NB4 (cell line): ENCODE results near the gene COL9A3.

Experiments used
- CTCF ChIP-seq: IDR thresholded peaks from one replicate; pipeline ENCODE4 v1.5.1; 2012; ENCODE audit warnings: low read depth, low read length
- MAX ChIP-seq: IDR thresholded peaks from 2 replicates; pipeline ENCODE4 v1.6.1; 2011; ENCODE audit warnings: low read depth, low read length
- POLR2A ChIP-seq: IDR thresholded peaks from 2 replicates; pipeline ENCODE4 v1.6.1; 2011; ENCODE audit warnings: mild to moderate bottlenecking; ENCODE audit not compliant: insufficient read length; ENCODE audit errors: extremely low read depth

GRCh38 chr20:62792940-62793756 is 23.7 kb upstream of the COL9A3 start:
- no peak for TF ChIP-seq CTCF
- no peak for TF ChIP-seq POLR2A
- TF ChIP-seq MAX, result no peak
